GM06990 (cell line): Measurements from ENCODE around the gene PSD2.

Experiments
- DNase-seq: peaks from one replicate; pipeline ENCODE4 v3.0.0-alpha.2; 2011; ENCODE audit not compliant: insufficient read length; ENCODE audit errors: extremely low read depth
- H3K27me3 ChIP-seq: replicated peaks from 2 replicates; pipeline ENCODE4 v1.6.0; 2011; ENCODE audit warnings: low read length; ENCODE audit not compliant: control insufficient read depth, insufficient read depth
- H3K36me3 ChIP-seq: 2 replicates; pipeline ENCODE4 v1.5.1; 2011; ENCODE audit warnings: low read length; ENCODE audit not compliant: control insufficient read depth, insufficient read depth
- H3K4me3 ChIP-seq: replicated peaks from 2 replicates; pipeline ENCODE4 v1.5.1; 2011; ENCODE audit warnings: low read depth, mild to moderate bottlenecking, control low read depth, low read length
- CTCF ChIP-seq: IDR thresholded peaks from 2 replicates; pipeline ENCODE4 v1.5.1; 2011; ENCODE audit warnings: low read length, control low read depth, mild to moderate bottlenecking, inconsistent platforms; ENCODE audit not compliant: insufficient read depth, poor library complexity, severe bottlenecking

Gene PSD2

GRCh38 chr5:139878093-139878492 lies 82.5 kb downstream of the PSD2 start:
- H3K27me3 ChIP-seq = no peaks in the 10 kb centered on the region
- DNase-seq = no peak
- H3K36me3 ChIP-seq = no peaks in the 10 kb centered on the region; the same call in 1 of the 2 replicates
- TF ChIP-seq CTCF = no peak
- H3K4me3 ChIP-seq = no peak overlapping the region

- no peak for DNase-seq
- Histone ChIP-seq H3K4me3 (no peak overlapping the region), H3K36me3 (no peaks in the 10 kb centered on the region; the same call in 1 of the 2 replicates), H3K27me3 (no peaks in the 10 kb centered on the region)
- no peak for TF ChIP-seq CTCF
Observed at GRCh38 chr5:139880416-139881142, 85.0 kb downstream of the PSD2 start.

GRCh38 chr5:139881143-139881733 lies 85.6 kb downstream of the PSD2 start:
- no peaks in the 10 kb centered on the region for H3K27me3 ChIP-seq
- no peak for TF ChIP-seq CTCF

GRCh38 chr5:139882316-139882715 lies 86.7 kb downstream of the PSD2 start:
- DNase-seq = no peak
- Histone ChIP-seq H3K27me3 (no peaks in the 10 kb centered on the region), H3K4me3 (no peak overlapping the region), H3K36me3 (no peaks in the 10 kb centered on the region; the same call in 1 of the 2 replicates)
- no peak for TF ChIP-seq CTCF

More at GRCh38 chr5:139881143-139881733, 85.6 kb downstream of the PSD2 start:
- no peak for DNase-seq
- no peaks in the 10 kb centered on the region; the same call in 1 of the 2 replicates for H3K36me3 ChIP-seq
- no peak overlapping the region for H3K4me3 ChIP-seq

- H3K36me3 ChIP-seq = no peaks in the 10 kb centered on the region; the same call in 1 of the 2 replicates
- DNase-seq = no peak
- no peak overlapping the region for H3K4me3 ChIP-seq
- TF ChIP-seq CTCF = no peak
- H3K27me3 ChIP-seq = no peaks in the 10 kb centered on the region
Observed at GRCh38 chr5:139882961-139883539, 87.4 kb downstream of the PSD2 start.
